Endothelial cell of umbilical vein (primary cell): ENCODE measurements around the gene DISP3. TPM values are rescaled to one million over a fixed set of nuclear protein-coding genes. Genes with fewer than 3 reads are reported as not detected.

Experiments used
- BruUV-seq: library from RNA; stranded (reverse); fragments of 400-500 nt; replicated peaks from 2 replicates; lab custom pipeline; 2021; lab: Mats Ljungman, UMichigan
- CTCF ChIA-PET: fragments of 300-600, 350-600 bp; sonication (Branson Sonifier 250); formaldehyde crosslinking; loops from one replicate; lab custom pipeline; 2021; ENCODE audit warnings: antibody characterized with exemption, inconsistent platforms; lab: Charles Lee
- POLR2A ChIA-PET: fragments of 300-600, 350-600 bp; sonication (Branson Sonifier 250); formaldehyde crosslinking; loops from one replicate; lab custom pipeline; 2021; ENCODE audit warnings: antibody characterized with exemption, inconsistent platforms; lab: Charles Lee
- DNase-seq: peaks from one replicate; pipeline ENCODE4 v3.0.0-alpha.2; 2011; ENCODE audit warnings: low read depth, low spot score
- FAIRE-seq: peaks from 2 replicates; lab custom pipeline; 2011; peaks lifted over from hg19 to GRCh38; lab: Jason Lieb, UNC
- H2AFZ ChIP-seq: 2 replicates; pipeline ENCODE4 v1.6.0; 2012; ENCODE audit warnings: low read depth, low read length, control low read depth, inconsistent platforms
- H3K27ac ChIP-seq: 2 replicates; pipeline ENCODE4 v1.5.1; 2011; ENCODE audit warnings: low read depth, mild to moderate bottlenecking, control low read depth, low read length, moderate library complexity; ENCODE audit not compliant: insufficient read depth
- H3K27me3 ChIP-seq, 2 experiments: 2 replicates each; pipeline versions ENCODE4 v1.6.0 to v1.6.1; 2011; ENCODE audit warnings: low read length in 2 of 2, mixed read lengths in 1 of 2; ENCODE audit not compliant: control insufficient read depth in 2 of 2, insufficient read depth in 2 of 2
- H3K36me3 ChIP-seq, 2 experiments: 2 replicates in 1 of 2; 3 replicates in 1 of 2; pipeline ENCODE4 v1.5.1; 2011; ENCODE audit warnings: low read length in 2 of 2, mild to moderate bottlenecking in 1 of 2, moderate library complexity in 1 of 2; ENCODE audit not compliant: control insufficient read depth in 2 of 2, insufficient read depth in 2 of 2; ENCODE audit errors: extremely low read depth in 1 of 2
- H3K4me1 ChIP-seq: 3 replicates; pipeline ENCODE4 v1.5.1; 2011; ENCODE audit warnings: mild to moderate bottlenecking, low read length; ENCODE audit not compliant: control insufficient read depth, insufficient read depth; ENCODE audit errors: extremely low read depth
- H3K4me2 ChIP-seq: 2 replicates; pipeline ENCODE4 v1.6.1; 2011; ENCODE audit warnings: low read length, control low read depth, mixed read lengths; ENCODE audit not compliant: insufficient read depth
- H3K4me3 ChIP-seq, 3 experiments: fragments of 200-600 bp in 1 of 3; sonication (generic), shearing (Covaris generic) in 1 of 3; replicated peaks in 1 of 3; 2 replicates each; pipeline ENCODE4 v1.5.1; 2011 to 2016; ENCODE audit warnings: control low read depth in 3 of 3, low read length in 3 of 3, mild to moderate bottlenecking in 2 of 3, inconsistent platforms in 1 of 3, low read depth in 1 of 3, moderate library complexity in 1 of 3; ENCODE audit not compliant: insufficient read depth in 1 of 3
- H3K79me2 ChIP-seq: 2 replicates; pipeline ENCODE4 v1.6.0; 2012; ENCODE audit warnings: low read length, inconsistent platforms; ENCODE audit not compliant: control insufficient read depth, insufficient read depth
- H3K9ac ChIP-seq: replicated peaks from 2 replicates; pipeline ENCODE3; 2011; ENCODE audit warnings: low read length, control low read depth; ENCODE audit not compliant: insufficient read depth; ENCODE audit errors: extremely low read depth
- H3K9me1 ChIP-seq: replicated peaks from 3 replicates; pipeline ENCODE4 v1.6.0; 2011; ENCODE audit warnings: mild to moderate bottlenecking, low read length; ENCODE audit not compliant: control insufficient read depth, insufficient read depth; ENCODE audit errors: extremely low read depth
- H3K9me3 ChIP-seq: replicated peaks from 2 replicates; pipeline ENCODE4 v1.5.1; 2012; ENCODE audit warnings: low read length, inconsistent platforms; ENCODE audit not compliant: control insufficient read depth, insufficient read depth
- H4K20me1 ChIP-seq: replicated peaks from 2 replicates; pipeline ENCODE3; 2011; ENCODE audit warnings: mild to moderate bottlenecking, low read length; ENCODE audit not compliant: control insufficient read depth, insufficient read depth; ENCODE audit errors: extremely low read depth
- EZH2 ChIP-seq: IDR thresholded peaks from 2 replicates; pipeline ENCODE4 v1.6.1; 2012; ENCODE audit warnings: borderline replicate concordance, low read depth, mild to moderate bottlenecking, moderate library complexity, low read length, inconsistent platforms; ENCODE audit not compliant: severe bottlenecking
- FOS ChIP-seq: IDR thresholded peaks from 2 replicates; pipeline ENCODE4 v1.6.1; 2011; ENCODE audit warnings: mild to moderate bottlenecking, low read length, moderate library complexity, borderline replicate concordance; ENCODE audit not compliant: insufficient read depth
- GATA2 ChIP-seq: IDR thresholded peaks from 2 replicates; pipeline ENCODE4 v1.7.0; 2011; ENCODE audit warnings: low read depth, mild to moderate bottlenecking, moderate library complexity, mixed read lengths, low read length; ENCODE audit not compliant: insufficient read length, insufficient read depth
- JUN ChIP-seq: IDR thresholded peaks from 2 replicates; pipeline ENCODE4 v1.6.1; 2011; ENCODE audit warnings: borderline replicate concordance, low read depth; ENCODE audit not compliant: insufficient read length, insufficient read depth
- MYC ChIP-seq: IDR thresholded peaks from one replicate; pipeline ENCODE4 v1.6.1; 2011; ENCODE audit warnings: mild to moderate bottlenecking, low read depth, low read length
- POLR2A ChIP-seq: IDR thresholded peaks from 2 replicates; pipeline ENCODE4 v1.6.1; 2012; ENCODE audit warnings: low read depth, mild to moderate bottlenecking, control low read depth, low read length
- POLR2AphosphoS5 ChIP-seq: IDR thresholded peaks from 2 replicates; pipeline ENCODE4 v1.6.1; 2012; ENCODE audit warnings: low read depth, mild to moderate bottlenecking, control low read depth, low read length, moderate library complexity; ENCODE audit not compliant: insufficient read depth
- dilution Hi-C: fragments of 300-500 bp; cut with MboI; formaldehyde crosslinking; loops from one replicate; pipeline ENCODE4 v1.15.0; 2019; ENCODE audit warnings: low sequenced_read_pairs; ENCODE audit not compliant: extremely low pct_ligation_motif_present
- intact Hi-C: fragments of 100-400 bp; cut with micrococcal nuclease; formaldehyde crosslinking; loops from one replicate; pipeline ENCODE4 v1.10.0; 2022
- polyA plus RNA-seq, 4 experiments: library from polyadenylated mRNA; depleted of rRNA in 3 of 4; stranded (reverse) in 3 of 4; unstranded in 1 of 4; fragments of >200 nt; gene quantifications; 2 replicates each; pipeline versions ENCODE4 v1.2.1 to v1.2.3, GENCODE V29; 2011 to 2012; ENCODE audit warnings: missing spikeins in 1 of 4
- total RNA-seq: library from RNA; stranded (reverse); gene quantifications from 2 replicates; pipeline ENCODE4 v1.2.3, GENCODE V29; 2021
- TF ChIP-seq, protein P1 (sequence below), 2 donors: IDR thresholded peaks; 1 replicate in 1 of 2; 2 replicates in 1 of 2; pipeline ENCODE4 v1.5.1; 2011; ENCODE audit warnings: low read length in 2 of 2, mild to moderate bottlenecking in 2 of 2, moderate library complexity in 2 of 2, control low read depth in 1 of 2, inconsistent platforms in 1 of 2, low read depth in 1 of 2; ENCODE audit not compliant: insufficient read depth in 1 of 2; ENCODE audit errors: extremely low read depth in 1 of 2
- TF ChIP-seq, protein P2 (sequence below): IDR thresholded peaks from 2 replicates; pipeline ENCODE4 v1.6.1; 2011; ENCODE audit not compliant: insufficient read depth, insufficient read length

The DISP3 gene
- total and polyA plus RNA-seq, 2 donors (not counting 3 experiments of a cell fraction or from before 2014, with no cell fraction given): 0.26 to 0.49 TPM

DNA sequence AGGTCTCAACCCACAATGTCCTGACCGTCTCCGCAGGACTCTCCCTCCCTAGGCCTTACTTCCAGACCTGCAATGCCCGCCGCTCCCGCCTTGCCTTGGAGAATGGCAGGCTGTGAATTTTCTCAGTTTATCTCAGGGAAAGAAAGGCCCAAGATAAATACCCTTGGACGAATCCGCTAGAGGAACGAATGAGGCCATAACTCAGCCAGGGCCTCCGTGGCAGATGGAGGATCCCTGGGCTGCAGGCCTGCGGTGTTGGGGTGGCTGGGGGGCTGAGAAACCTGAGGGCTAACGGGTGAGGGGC, 29.9 kb upstream of the DISP3 start:
- Histone ChIP-seq H4K20me1 (no peaks in the 10 kb centered on the region), H3K4me1 (no peaks in the 10 kb centered on the region), H3K36me3 (no peaks in the 10 kb centered on the region), H3K9me3 (no peaks in the 10 kb centered on the region), H3K27me3 (no peaks in the 10 kb centered on the region), H3K27ac (no peak overlapping the region), H3K9ac (no peak overlapping the region), H3K4me3 (no peak overlapping the region), H3K4me2 (no peak overlapping the region), H3K9me1 (no peaks in the 10 kb centered on the region), H3K79me2 (no peaks in the 10 kb centered on the region), H2AFZ (no peak overlapping the region)
- no peak for FAIRE-seq
- intact Hi-C loops (loop anchor here (5.0 kb wide), 1 partner anchor 1002 kb away; no protein-coding TSS in a partner anchor), dilution Hi-C loops (no loop called here)
- no peak for DNase-seq
- TF ChIP-seq MYC: no peak
- TF ChIP-seq POLR2AphosphoS5: no peak
- no peak for TF ChIP-seq JUN
- TF ChIP-seq POLR2A: no peak
- TF ChIP-seq, protein P1, sequence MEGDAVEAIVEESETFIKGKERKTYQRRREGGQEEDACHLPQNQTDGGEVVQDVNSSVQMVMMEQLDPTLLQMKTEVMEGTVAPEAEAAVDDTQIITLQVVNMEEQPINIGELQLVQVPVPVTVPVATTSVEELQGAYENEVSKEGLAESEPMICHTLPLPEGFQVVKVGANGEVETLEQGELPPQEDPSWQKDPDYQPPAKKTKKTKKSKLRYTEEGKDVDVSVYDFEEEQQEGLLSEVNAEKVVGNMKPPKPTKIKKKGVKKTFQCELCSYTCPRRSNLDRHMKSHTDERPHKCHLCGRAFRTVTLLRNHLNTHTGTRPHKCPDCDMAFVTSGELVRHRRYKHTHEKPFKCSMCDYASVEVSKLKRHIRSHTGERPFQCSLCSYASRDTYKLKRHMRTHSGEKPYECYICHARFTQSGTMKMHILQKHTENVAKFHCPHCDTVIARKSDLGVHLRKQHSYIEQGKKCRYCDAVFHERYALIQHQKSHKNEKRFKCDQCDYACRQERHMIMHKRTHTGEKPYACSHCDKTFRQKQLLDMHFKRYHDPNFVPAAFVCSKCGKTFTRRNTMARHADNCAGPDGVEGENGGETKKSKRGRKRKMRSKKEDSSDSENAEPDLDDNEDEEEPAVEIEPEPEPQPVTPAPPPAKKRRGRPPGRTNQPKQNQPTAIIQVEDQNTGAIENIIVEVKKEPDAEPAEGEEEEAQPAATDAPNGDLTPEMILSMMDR (IDR thresholded peaks at IDR 0.05; ENCODE audit: extremely low read depth in 1 of 2, insufficient read depth in 1 of 2, low read depth in 1 of 2, low read length in 2 of 2): no peak
- TF ChIP-seq GATA2: no peak
- TF ChIP-seq, protein P2, sequence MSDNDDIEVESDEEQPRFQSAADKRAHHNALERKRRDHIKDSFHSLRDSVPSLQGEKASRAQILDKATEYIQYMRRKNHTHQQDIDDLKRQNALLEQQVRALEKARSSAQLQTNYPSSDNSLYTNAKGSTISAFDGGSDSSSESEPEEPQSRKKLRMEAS: no peak
- no peak for TF ChIP-seq EZH2
- TF ChIP-seq FOS: no peak
- CTCF ChIA-PET: no interaction called here
- POLR2A ChIA-PET: no interaction called here
- no TSS peak for BruUV-seq
